MM.1S (cell line): ENCODE measurements around the gene LILRA2.

Source experiments
- DNase-seq: peaks from one replicate; pipeline ENCODE4 v3.0.0-alpha.2; 2015
- H2AFZ ChIP-seq: fragments of 300-600 bp; sonication (generic); 2 replicates; pipeline ENCODE4 v1.6.0; 2016; ENCODE audit warnings: antibody characterized with exemption, low read length
- H3F3A ChIP-seq: fragments of 300-600 bp; sonication (generic); 2 replicates; pipeline ENCODE4 v1.6.1; 2016; ENCODE audit warnings: mild to moderate bottlenecking, antibody characterized with exemption, low read length, moderate library complexity, mixed read lengths; ENCODE audit not compliant: insufficient read depth
- H3K27ac ChIP-seq: fragments of 300-600 bp; sonication (generic); 2 replicates; pipeline ENCODE4 v1.5.1; 2016; ENCODE audit warnings: mild to moderate bottlenecking, low read length
- H3K27me3 ChIP-seq: fragments of 300-600 bp; sonication (generic); replicated peaks from 2 replicates; pipeline ENCODE4 v1.6.0; 2016; ENCODE audit warnings: low read length; ENCODE audit not compliant: insufficient read depth
- H3K36me3 ChIP-seq: fragments of 300-600 bp; sonication (generic); replicated peaks from 2 replicates; pipeline ENCODE4 v1.6.1; 2016; ENCODE audit warnings: mild to moderate bottlenecking, low read length, mixed read lengths; ENCODE audit not compliant: insufficient read depth
- H3K4me1 ChIP-seq: fragments of 300-600 bp; sonication (generic); 2 replicates; pipeline ENCODE4 v1.6.1; 2016; ENCODE audit warnings: low read length, mixed read lengths
- H3K4me2 ChIP-seq: fragments of 300-600 bp; sonication (generic); 2 replicates; pipeline ENCODE4 v1.6.0; 2016; ENCODE audit warnings: low read depth, low read length
- H3K4me3 ChIP-seq: fragments of 300-600 bp; sonication (generic); 2 replicates; pipeline ENCODE4 v1.5.1; 2016; ENCODE audit warnings: low read length, mixed read lengths
- H3K79me2 ChIP-seq: fragments of 300-600 bp; sonication (generic); 2 replicates; pipeline ENCODE4 v1.6.1; 2016; ENCODE audit warnings: mixed run types, low read length, mixed read lengths
- H3K9ac ChIP-seq: fragments of 300-600 bp; sonication (generic); 2 replicates; pipeline ENCODE4 v1.6.1; 2016; ENCODE audit warnings: low read length, mixed read lengths
- H3K9me2 ChIP-seq: fragments of 300-600 bp; sonication (generic); replicated peaks from 2 replicates; pipeline ENCODE4 v1.6.1; 2016; ENCODE audit warnings: mild to moderate bottlenecking, low read length, mixed read lengths; ENCODE audit not compliant: insufficient read depth
- H3K9me3 ChIP-seq: fragments of 300-600 bp; sonication (generic); replicated peaks from 2 replicates; pipeline ENCODE4 v1.6.1; 2016; ENCODE audit warnings: mild to moderate bottlenecking, low read length, mixed read lengths; ENCODE audit not compliant: insufficient read depth
- H4K20me1 ChIP-seq: fragments of 300-600 bp; sonication (generic); 2 replicates; pipeline ENCODE4 v1.6.1; 2016; ENCODE audit warnings: mild to moderate bottlenecking, low read length, moderate library complexity, mixed read lengths; ENCODE audit not compliant: insufficient read depth
- CTCF ChIP-seq: fragments of 300-600 bp; sonication (generic); IDR thresholded peaks from 2 replicates; pipeline ENCODE4 v1.5.1; 2016; ENCODE audit warnings: antibody characterized with exemption, low read length, mixed read lengths
- EZH2 ChIP-seq: fragments of 300-600 bp; sonication (generic); optimal IDR thresholded peaks from 2 replicates; pipeline ENCODE3; 2017; ENCODE audit warnings: low read depth, mild to moderate bottlenecking, antibody characterized with exemption, low read length, mixed read lengths
- EZH2phosphoT487 ChIP-seq: fragments of 300-600 bp; sonication (generic); IDR thresholded peaks from 2 replicates; pipeline ENCODE4 v1.6.1; 2018; ENCODE audit warnings: antibody characterized with exemption, low read length

LILRA2 gene

GRCh38 chr19:54554006-54554405 lies 19.6 kb upstream of the LILRA2 start:
- Histone ChIP-seq H3K36me3 (no peaks in the 10 kb centered on the region), H3K4me2 (no peak overlapping the region), H3K27me3 (peaks cover 91% of the 10 kb centered on the region), H3K9me3 (no peaks in the 10 kb centered on the region), H2AFZ (no peak overlapping the region), H3K9me2 (no peaks in the 10 kb centered on the region), H3K4me3 (no peak overlapping the region), H3F3A (no peaks in the 10 kb centered on the region), H3K9ac (no peak overlapping the region), H3K4me1 (no peaks in the 10 kb centered on the region), H3K27ac (no peak overlapping the region), H3K79me2 (no peaks in the 10 kb centered on the region), H4K20me1 (no peaks in the 10 kb centered on the region)
- TF ChIP-seq CTCF (no peak), EZH2 (no peak), EZH2phosphoT487 (no peak)
- DNase-seq = no peak

GRCh38 chr19:54554896-54555295 lies 18.7 kb upstream of the LILRA2 start:
- no peak overlapping the region for H3K27ac ChIP-seq
- no peak overlapping the region for H3K9ac ChIP-seq
- no peak overlapping the region for H3K4me2 ChIP-seq
- no peaks in the 10 kb centered on the region for H3F3A ChIP-seq
- no peaks in the 10 kb centered on the region for H4K20me1 ChIP-seq
- no peaks in the 10 kb centered on the region for H3K9me3 ChIP-seq
- no peaks in the 10 kb centered on the region for H3K36me3 ChIP-seq
- H3K27me3 ChIP-seq = peaks cover 89% of the 10 kb centered on the region
- no peaks in the 10 kb centered on the region for H3K9me2 ChIP-seq
- H3K4me1 ChIP-seq = no peaks in the 10 kb centered on the region
- no peak overlapping the region for H2AFZ ChIP-seq
- DNase-seq = no peak
- TF ChIP-seq EZH2 (no peak), EZH2phosphoT487 (no peak), CTCF (no peak)
- no peaks in the 10 kb centered on the region for H3K79me2 ChIP-seq
- H3K4me3 ChIP-seq = no peak overlapping the region

GRCh38 chr19:54556194-54556593 lies 17.4 kb upstream of the LILRA2 start:
- Histone ChIP-seq H3K36me3 (no peaks in the 10 kb centered on the region), H3F3A (no peaks in the 10 kb centered on the region), H3K9me3 (no peaks in the 10 kb centered on the region), H3K27me3 (peaks cover 92% of the 10 kb centered on the region), H3K9ac (no peak overlapping the region), H3K4me2 (no peak overlapping the region), H3K79me2 (no peaks in the 10 kb centered on the region), H3K9me2 (no peaks in the 10 kb centered on the region), H4K20me1 (no peaks in the 10 kb centered on the region), H3K4me3 (no peak overlapping the region), H3K4me1 (no peaks in the 10 kb centered on the region), H2AFZ (no peak overlapping the region), H3K27ac (no peak overlapping the region)
- no peak for DNase-seq
- TF ChIP-seq CTCF (no peak), EZH2phosphoT487 (no peak), EZH2 (no peak)
